Ovary (tissue), 9 donors: ENCODE results near the gene SUPT6H. TPM values are rescaled to one million over a fixed set of nuclear protein-coding genes. Genes with fewer than 3 reads are reported as not detected.
"Not testable (repeated sequence)": the region's sequence is repeated elsewhere in the genome, so short reads cannot be mapped to it uniquely, and the experiment has no call there.

Source experiments
- DNase-seq, 5 donors: peaks; one replicate each; pipeline ENCODE4 v3.0.0-alpha.2; 2019 to 2020
- H3K27ac ChIP-seq, 2 donors: fragments of 200-600 bp; one replicate each; pipeline versions ENCODE4 v1.5.1 to v1.8.0; 2019 to 2022
- H3K27me3 ChIP-seq: fragments of 200-600 bp; one replicate; pipeline ENCODE4 v1.8.0; 2022
- H3K36me3 ChIP-seq: fragments of 200-600 bp; sonication (generic); one replicate; pipeline ENCODE4 v1.5.1; 2019
- H3K4me1 ChIP-seq: one replicate; pipeline ENCODE4 v1.8.1; 2013; ENCODE audit warnings: mild to moderate bottlenecking, moderate library complexity; ENCODE audit not compliant: insufficient read depth
- H3K4me3 ChIP-seq: fragments of 200-600 bp; sonication (generic); one replicate; pipeline ENCODE4 v1.5.1; 2017
- H3K9me3 ChIP-seq, 2 donors: fragments of 200-600 bp in 1 of 2; sonication (generic) in 1 of 2; one replicate each; pipeline versions ENCODE4 v1.5.1 to v1.8.1; 2013 to 2019; ENCODE audit warnings: mild to moderate bottlenecking in 1 of 2, moderate library complexity in 1 of 2
- CTCF ChIP-seq, 3 donors: fragments of 450-650 bp in 2 of 3; fragments of 200-600 bp in 1 of 3; IDR thresholded peaks; one replicate each; pipeline versions ENCODE4 v1.5.1 to v1.8.0; 2016 to 2022; ENCODE audit warnings: antibody characterized with exemption in 3 of 3, mild to moderate bottlenecking in 1 of 3
- EP300 ChIP-seq: sonication (generic); formaldehyde crosslinking; IDR thresholded peaks from one replicate; pipeline ENCODE4 v1.6.1; 2017; ENCODE audit warnings: antibody characterized with exemption
- POLR2A ChIP-seq: fragments of 450-650 bp; IDR thresholded peaks from one replicate; pipeline ENCODE4 v1.6.1; 2017; ENCODE audit warnings: antibody characterized with exemption, mild to moderate bottlenecking, moderate library complexity
- WGBS, 3 donors: extraction: QIAGEN DNeasy Blood & Tissue Kit in 1 of 3; methylation state at CpG; one replicate each; pipeline versions ENCODE4 v1.1.5 to v1.1.7; 2013 to 2017; 5-methylcytosine and 5-hydroxymethylcytosine counted together
- intact Hi-C, 4 donors: fragments of 100-400 bp; cut with DNase I; formaldehyde crosslinking; loops; one replicate each; pipeline versions ENCODE4 v1.11.0 to v1.15.1; 2022 to 2023
- polyA plus RNA-seq, 2 donors: library from polyadenylated mRNA; stranded (reverse); fragments of 200-250 nt in 1 of 2; fragments of 350-450 nt in 1 of 2; fragmentation: Illumina TruSeq in 1 of 2; extraction: RNeasy Lipid Tissue Mini Kit (QIAGEN cat#74804) in 1 of 2; gene quantifications; one replicate each; pipeline ENCODE4 v1.2.3, GENCODE V29; 2013 to 2014
- total RNA-seq, 7 donors: library from RNA; depleted of rRNA in 2 of 7; stranded (reverse); fragments of >200 nt in 2 of 7; fragmentation: NEBNext Ultra II Directional in 3 of 7; extraction: Animal tissue kit (Norgen Biotek cat#: 25700) in 3 of 7; gene quantifications; one replicate each; pipeline versions ENCODE4 v1.1.0 to v1.2.4, GENCODE V29; 2016 to 2023
- donor health status: DM: no; HTN: no; CAD: no; lungs with moderate emphysema.
- donor health status: DM: no; HTN: no; CAD: no.
- donor health status: Bipolar disorder and iron deficiency.
- donor health status: DM: yes; HTN: yes; CAD: no.
- donor health status: DM: no; HTN: no; CAD: no.
- donor health status: DM: yes; HTN: yes; CAD: no.

The SUPT6H gene
- total and polyA plus RNA-seq, 9 donors, result 34.8 to 83.8 (median 67.2) TPM

DNA sequence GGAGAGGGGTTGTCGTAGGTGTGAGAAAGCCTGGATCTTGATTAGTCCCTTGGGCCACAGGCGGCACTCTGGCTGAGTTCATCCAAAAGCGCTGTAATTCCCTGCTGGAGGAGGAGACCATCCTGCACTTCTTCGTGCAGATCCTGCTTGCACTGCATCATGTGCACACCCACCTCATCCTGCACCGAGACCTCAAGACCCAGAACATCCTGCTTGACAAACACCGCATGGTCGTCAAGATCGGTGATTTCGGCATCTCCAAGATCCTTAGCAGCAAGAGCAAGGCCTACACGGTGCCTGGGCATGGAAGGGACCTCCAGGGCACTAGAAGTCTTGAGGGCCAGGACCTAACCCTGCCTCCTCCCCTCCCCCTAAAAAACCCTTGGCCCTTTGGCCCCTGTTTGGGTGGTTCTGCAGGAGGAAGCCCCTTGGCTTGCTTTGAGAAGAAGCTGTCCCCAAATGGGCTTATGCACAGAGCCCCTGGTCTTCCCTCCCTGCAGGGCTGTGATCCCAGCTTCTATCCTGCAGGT is 72.8 kb downstream of the SUPT6H start:
- no peak overlapping the region for H3K27ac ChIP-seq
- H3K4me3 ChIP-seq, result no peak overlapping the region
- no peaks in the 10 kb centered on the region for H3K36me3 ChIP-seq
- WGBS, 3 donors, result 86 to 95% (median 90%) methylated on average over 10 of the region's 10 CpGs
- TF ChIP-seq CTCF (IDR thresholded peaks at IDR 0.05) (no peak), POLR2A (no peak), EP300 (no peak)
- no peaks in the 10 kb centered on the region for H3K27me3 ChIP-seq
- no peaks in the 10 kb centered on the region for H3K9me3 ChIP-seq
- no peaks in the 10 kb centered on the region for H3K4me1 ChIP-seq
- no peak for DNase-seq
- intact Hi-C loops, result no loop called here

GRCh38 chr17:28735242-28735722 is 73.3 kb downstream of the SUPT6H start:
- H3K27me3 ChIP-seq, result no peaks in the 10 kb centered on the region
- H3K4me1 ChIP-seq, result no peaks in the 10 kb centered on the region
- no peak overlapping the region for H3K4me3 ChIP-seq
- TF ChIP-seq CTCF (IDR thresholded peaks at IDR 0.05), result no peak
- TF ChIP-seq POLR2A, result no peak
- no peak for TF ChIP-seq EP300
- intact Hi-C loops, result no loop called here
- WGBS, 3 donors, result 87 to 92% (median 88%) methylated on average over 4 to 5 of the region's 5 CpGs
- H3K27ac ChIP-seq, result no peak overlapping the region
- no peak for DNase-seq
- no peaks in the 10 kb centered on the region for H3K9me3 ChIP-seq
- H3K36me3 ChIP-seq, result no peaks in the 10 kb centered on the region

DNA sequence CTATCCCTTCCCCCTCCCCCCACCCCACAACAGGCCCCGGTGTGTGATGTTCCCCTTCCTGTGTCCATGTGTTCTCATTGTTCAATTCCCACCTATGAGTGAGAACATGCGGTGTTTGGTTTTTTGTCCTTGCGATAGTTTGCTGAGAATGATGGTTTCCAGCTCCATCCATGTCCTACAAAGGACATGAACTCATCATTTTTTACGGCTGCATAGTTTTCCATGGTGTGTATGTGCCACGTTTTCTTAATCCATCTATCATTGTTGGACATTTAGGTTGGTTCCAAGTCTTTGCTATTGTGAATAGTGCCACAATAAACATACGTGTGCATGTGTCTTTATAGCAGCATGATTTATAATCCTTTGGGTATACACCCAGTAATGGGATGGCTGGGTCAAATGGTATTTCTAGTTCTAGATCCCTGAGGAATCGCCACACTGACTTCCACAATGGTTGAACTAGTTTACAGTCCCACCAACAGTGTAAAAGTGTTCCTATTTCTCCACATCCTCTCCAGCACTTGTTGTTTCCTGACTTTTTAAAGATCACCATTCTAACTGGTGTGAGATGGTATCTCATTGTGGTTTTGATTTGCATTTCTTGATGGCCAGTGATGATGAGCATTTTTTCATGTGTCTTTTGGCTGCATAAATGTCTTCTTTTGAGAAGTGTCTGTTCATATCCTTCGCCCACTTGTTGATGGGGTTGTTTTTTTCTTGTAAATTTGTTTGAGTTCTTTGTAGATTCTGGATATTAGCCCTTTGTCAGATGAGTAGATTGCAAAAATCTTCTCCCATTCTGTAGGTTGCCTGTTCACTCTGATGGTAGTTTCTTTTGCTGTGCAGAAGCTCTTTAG is 74.1 kb downstream of the SUPT6H start:
- H3K36me3 ChIP-seq, H3K4me1 ChIP-seq, H3K9me3 ChIP-seq, H3K27me3 ChIP-seq, DNase-seq, H3K27ac ChIP-seq, H3K4me3 ChIP-seq, intact Hi-C loops: not testable (repeated sequence)
- WGBS, 3 donors, result 90 to 97% (median 94%) methylated on average over 5 to 8 of the region's 8 CpGs

- no peaks in the 10 kb centered on the region for H3K9me3 ChIP-seq
- H3K27ac ChIP-seq, result no peak overlapping the region
- no peaks in the 10 kb centered on the region for H3K27me3 ChIP-seq
- 96 to 97% (median 96%) methylated on average over 12 of the region's 12 CpGs for WGBS, 3 donors
- DNase-seq, result no peak
- intact Hi-C loops, result no loop called here
- no peaks in the 10 kb centered on the region for H3K36me3 ChIP-seq
- TF ChIP-seq CTCF (IDR thresholded peaks at IDR 0.05) (no peak), EP300 (no peak)
- no peak overlapping the region for H3K4me3 ChIP-seq
- H3K4me1 ChIP-seq, result no peaks in the 10 kb centered on the region
Observed at GRCh38 chr17:28737316-28737715, 75.3 kb downstream of the SUPT6H start.
